ENCODE results near the gene SMARCD1. TPM values are rescaled to one million over a fixed set of nuclear protein-coding genes. Genes with fewer than 3 reads are reported as not detected.

The SMARCD1 gene
- total and polyA plus RNA-seq, 9 of the 15 experiments (the other 6 are each of a cell fraction or from before 2014, with no cell fraction given): 0.86 to 91.7 (median 48.0) TPM

DNA sequence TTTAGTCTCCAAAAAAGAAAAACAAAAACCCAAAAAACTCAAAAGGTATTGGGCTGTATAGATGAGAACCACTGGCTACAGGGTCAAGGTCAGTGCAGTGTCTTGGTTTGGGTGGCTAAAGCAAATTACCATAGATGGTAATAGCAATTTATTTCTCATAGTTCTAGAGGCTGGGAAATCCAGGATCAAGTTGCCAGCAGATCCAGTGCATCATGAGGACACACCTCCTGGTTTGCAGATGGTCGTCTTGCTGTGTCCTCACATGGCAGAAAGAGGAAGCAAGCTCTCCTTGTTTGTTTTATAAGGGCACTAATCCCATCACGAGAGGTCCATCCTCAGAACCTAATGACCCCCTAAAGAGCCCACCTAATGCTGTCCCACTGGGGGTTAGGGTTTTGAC lies 38.1 kb downstream of the SMARCD1 start (continued):
- TF ChIP-seq, protein P1, sequence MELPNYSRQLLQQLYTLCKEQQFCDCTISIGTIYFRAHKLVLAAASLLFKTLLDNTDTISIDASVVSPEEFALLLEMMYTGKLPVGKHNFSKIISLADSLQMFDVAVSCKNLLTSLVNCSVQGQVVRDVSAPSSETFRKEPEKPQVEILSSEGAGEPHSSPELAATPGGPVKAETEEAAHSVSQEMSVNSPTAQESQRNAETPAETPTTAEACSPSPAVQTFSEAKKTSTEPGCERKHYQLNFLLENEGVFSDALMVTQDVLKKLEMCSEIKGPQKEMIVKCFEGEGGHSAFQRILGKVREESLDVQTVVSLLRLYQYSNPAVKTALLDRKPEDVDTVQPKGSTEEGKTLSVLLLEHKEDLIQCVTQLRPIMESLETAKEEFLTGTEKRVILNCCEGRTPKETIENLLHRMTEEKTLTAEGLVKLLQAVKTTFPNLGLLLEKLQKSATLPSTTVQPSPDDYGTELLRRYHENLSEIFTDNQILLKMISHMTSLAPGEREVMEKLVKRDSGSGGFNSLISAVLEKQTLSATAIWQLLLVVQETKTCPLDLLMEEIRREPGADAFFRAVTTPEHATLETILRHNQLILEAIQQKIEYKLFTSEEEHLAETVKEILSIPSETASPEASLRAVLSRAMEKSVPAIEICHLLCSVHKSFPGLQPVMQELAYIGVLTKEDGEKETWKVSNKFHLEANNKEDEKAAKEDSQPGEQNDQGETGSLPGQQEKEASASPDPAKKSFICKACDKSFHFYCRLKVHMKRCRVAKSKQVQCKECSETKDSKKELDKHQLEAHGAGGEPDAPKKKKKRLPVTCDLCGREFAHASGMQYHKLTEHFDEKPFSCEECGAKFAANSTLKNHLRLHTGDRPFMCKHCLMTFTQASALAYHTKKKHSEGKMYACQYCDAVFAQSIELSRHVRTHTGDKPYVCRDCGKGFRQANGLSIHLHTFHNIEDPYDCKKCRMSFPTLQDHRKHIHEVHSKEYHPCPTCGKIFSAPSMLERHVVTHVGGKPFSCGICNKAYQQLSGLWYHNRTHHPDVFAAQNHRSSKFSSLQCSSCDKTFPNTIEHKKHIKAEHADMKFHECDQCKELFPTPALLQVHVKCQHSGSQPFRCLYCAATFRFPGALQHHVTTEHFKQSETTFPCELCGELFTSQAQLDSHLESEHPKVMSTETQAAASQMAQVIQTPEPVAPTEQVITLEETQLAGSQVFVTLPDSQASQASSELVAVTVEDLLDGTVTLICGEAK (IDR thresholded peaks at IDR 0.05): no peak
- TF ChIP-seq, protein P1 (CRISPR knock-in tag; IDR thresholded peaks at IDR 0.05): no peak
- no peak for TF ChIP-seq ZNF695 (CRISPR knock-in tag; IDR thresholded peaks at IDR 0.05)
- TF ChIP-seq, protein P2, sequence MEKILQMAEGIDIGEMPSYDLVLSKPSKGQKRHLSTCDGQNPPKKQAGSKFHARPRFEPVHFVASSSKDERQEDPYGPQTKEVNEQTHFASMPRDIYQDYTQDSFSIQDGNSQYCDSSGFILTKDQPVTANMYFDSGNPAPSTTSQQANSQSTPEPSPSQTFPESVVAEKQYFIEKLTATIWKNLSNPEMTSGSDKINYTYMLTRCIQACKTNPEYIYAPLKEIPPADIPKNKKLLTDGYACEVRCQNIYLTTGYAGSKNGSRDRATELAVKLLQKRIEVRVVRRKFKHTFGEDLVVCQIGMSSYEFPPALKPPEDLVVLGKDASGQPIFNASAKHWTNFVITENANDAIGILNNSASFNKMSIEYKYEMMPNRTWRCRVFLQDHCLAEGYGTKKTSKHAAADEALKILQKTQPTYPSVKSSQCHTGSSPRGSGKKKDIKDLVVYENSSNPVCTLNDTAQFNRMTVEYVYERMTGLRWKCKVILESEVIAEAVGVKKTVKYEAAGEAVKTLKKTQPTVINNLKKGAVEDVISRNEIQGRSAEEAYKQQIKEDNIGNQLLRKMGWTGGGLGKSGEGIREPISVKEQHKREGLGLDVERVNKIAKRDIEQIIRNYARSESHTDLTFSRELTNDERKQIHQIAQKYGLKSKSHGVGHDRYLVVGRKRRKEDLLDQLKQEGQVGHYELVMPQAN (IDR thresholded peaks at IDR 0.05; ENCODE audit: borderline replicate concordance): no peak
- no peak for TF ChIP-seq MED1 (CRISPR knock-in tag; IDR thresholded peaks at IDR 0.05; ENCODE audit: borderline replicate concordance)
- TF ChIP-seq XRCC5 (IDR thresholded peaks at IDR 0.05; ENCODE audit: low read depth, low read length): no peak
- no peak for TF ChIP-seq ARHGAP35 (IDR thresholded peaks at IDR 0.05; ENCODE audit: partially characterized antibody)
- TF ChIP-seq, protein P3, sequence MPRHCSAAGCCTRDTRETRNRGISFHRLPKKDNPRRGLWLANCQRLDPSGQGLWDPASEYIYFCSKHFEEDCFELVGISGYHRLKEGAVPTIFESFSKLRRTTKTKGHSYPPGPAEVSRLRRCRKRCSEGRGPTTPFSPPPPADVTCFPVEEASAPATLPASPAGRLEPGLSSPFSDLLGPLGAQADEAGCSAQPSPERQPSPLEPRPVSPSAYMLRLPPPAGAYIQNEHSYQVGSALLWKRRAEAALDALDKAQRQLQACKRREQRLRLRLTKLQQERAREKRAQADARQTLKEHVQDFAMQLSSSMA (CRISPR knock-in tag; IDR thresholded peaks at IDR 0.05): no peak
- TF ChIP-seq ZNF77 (CRISPR knock-in tag; IDR thresholded peaks at IDR 0.05): no peak
- no peak for TF ChIP-seq ZNF12 (CRISPR knock-in tag; IDR thresholded peaks at IDR 0.05)
- no peak for TF ChIP-seq DNMT1 (IDR thresholded peaks at IDR 0.05)
- TF ChIP-seq KAT8 (IDR thresholded peaks at IDR 0.05; ENCODE audit: low read depth): no peak
- TF ChIP-seq, protein P4, sequence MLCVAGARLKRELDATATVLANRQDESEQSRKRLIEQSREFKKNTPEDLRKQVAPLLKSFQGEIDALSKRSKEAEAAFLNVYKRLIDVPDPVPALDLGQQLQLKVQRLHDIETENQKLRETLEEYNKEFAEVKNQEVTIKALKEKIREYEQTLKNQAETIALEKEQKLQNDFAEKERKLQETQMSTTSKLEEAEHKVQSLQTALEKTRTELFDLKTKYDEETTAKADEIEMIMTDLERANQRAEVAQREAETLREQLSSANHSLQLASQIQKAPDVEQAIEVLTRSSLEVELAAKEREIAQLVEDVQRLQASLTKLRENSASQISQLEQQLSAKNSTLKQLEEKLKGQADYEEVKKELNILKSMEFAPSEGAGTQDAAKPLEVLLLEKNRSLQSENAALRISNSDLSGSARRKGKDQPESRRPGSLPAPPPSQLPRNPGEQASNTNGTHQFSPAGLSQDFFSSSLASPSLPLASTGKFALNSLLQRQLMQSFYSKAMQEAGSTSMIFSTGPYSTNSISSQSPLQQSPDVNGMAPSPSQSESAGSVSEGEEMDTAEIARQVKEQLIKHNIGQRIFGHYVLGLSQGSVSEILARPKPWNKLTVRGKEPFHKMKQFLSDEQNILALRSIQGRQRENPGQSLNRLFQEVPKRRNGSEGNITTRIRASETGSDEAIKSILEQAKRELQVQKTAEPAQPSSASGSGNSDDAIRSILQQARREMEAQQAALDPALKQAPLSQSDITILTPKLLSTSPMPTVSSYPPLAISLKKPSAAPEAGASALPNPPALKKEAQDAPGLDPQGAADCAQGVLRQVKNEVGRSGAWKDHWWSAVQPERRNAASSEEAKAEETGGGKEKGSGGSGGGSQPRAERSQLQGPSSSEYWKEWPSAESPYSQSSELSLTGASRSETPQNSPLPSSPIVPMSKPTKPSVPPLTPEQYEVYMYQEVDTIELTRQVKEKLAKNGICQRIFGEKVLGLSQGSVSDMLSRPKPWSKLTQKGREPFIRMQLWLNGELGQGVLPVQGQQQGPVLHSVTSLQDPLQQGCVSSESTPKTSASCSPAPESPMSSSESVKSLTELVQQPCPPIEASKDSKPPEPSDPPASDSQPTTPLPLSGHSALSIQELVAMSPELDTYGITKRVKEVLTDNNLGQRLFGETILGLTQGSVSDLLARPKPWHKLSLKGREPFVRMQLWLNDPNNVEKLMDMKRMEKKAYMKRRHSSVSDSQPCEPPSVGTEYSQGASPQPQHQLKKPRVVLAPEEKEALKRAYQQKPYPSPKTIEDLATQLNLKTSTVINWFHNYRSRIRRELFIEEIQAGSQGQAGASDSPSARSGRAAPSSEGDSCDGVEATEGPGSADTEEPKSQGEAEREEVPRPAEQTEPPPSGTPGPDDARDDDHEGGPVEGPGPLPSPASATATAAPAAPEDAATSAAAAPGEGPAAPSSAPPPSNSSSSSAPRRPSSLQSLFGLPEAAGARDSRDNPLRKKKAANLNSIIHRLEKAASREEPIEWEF (CRISPR knock-in tag; IDR thresholded peaks at IDR 0.05): no peak

Measured in K562 (cell line).